GM13977 (cell line): ENCODE measurements around the gene GAPDH.

Experiments used
- DNase-seq: peaks from one replicate; pipeline ENCODE4 v3.0.0; 2012; ENCODE audit warnings: low spot score
- CTCF ChIP-seq: IDR thresholded peaks from 2 replicates; pipeline ENCODE4 v1.5.1; 2012; ENCODE audit warnings: mild to moderate bottlenecking, control low read depth; ENCODE audit not compliant: insufficient read depth; ENCODE audit errors: extremely low read depth, missing control alignments
- in situ Hi-C: fragments of 300-500 bp; cut with MboI; formaldehyde crosslinking; loops from one replicate; pipeline ENCODE4 v1.12.0; 2022; ENCODE audit warnings: low sequenced_read_pairs, low pct_unique_long_range_greater_than_20kb, mixed read lengths, inconsistent platforms; ENCODE audit not compliant: unreplicated experiment

Gene GAPDH

GRCh38 chr12:6542209-6543009 lies 8.1 kb downstream of the GAPDH start:
- in situ Hi-C loops, result no loop called here
- no peak for DNase-seq
- no peak for TF ChIP-seq CTCF

- in situ Hi-C loops, result no loop called here
- TF ChIP-seq CTCF, result no peak
- DNase-seq, result no peak
These were observed 11.7 kb downstream of the GAPDH start for GRCh38 chr12:6546016-6546415.

GRCh38 chr12:6547566-6547965 lies 13.2 kb downstream of the GAPDH start:
- in situ Hi-C loops, result no loop called here
- TF ChIP-seq CTCF, result no peak

GRCh38 chr12:6547987-6548386 lies 13.7 kb downstream of the GAPDH start:
- in situ Hi-C loops, result no loop called here
- no peak for TF ChIP-seq CTCF
- DNase-seq, result no peak

More at GRCh38 chr12:6547566-6547965, 13.2 kb downstream of the GAPDH start:
- no peak for DNase-seq

GRCh38 chr12:6548556-6548955 lies 14.2 kb downstream of the GAPDH start:
- DNase-seq, result no peak
- in situ Hi-C loops, result no loop called here
- TF ChIP-seq CTCF, result no peak

GRCh38 chr12:6548966-6549683 lies 14.8 kb downstream of the GAPDH start:
- no peak for DNase-seq
- no peak for TF ChIP-seq CTCF
- in situ Hi-C loops, result no loop called here
